ENCODE results near the gene NPAS3.

- TF ChIP-seq CTCF (conservative IDR thresholded peaks at IDR 0.05; ENCODE audit: low read depth, low read length) (no peak), EZH2 (IDR thresholded peaks at IDR 0.05; ENCODE audit: low read length, unreplicated experiment) (no peak), EZH2phosphoT487 (IDR thresholded peaks at IDR 0.05; ENCODE audit: borderline replicate concordance, low read length) (no peak)
These were observed 316.2 kb downstream of the NPAS3 start for GRCh38 chr14:33254861-33255395.

Measured in PC-3 (cell line).